SK-N-SH treated with all-trans-retinoic acid at 6 μM for 48 hours (cell line): ENCODE measurements around the gene HIF1AN.

ENCODE experiments used
- ATAC-seq: fragments of 200-7000 bp; cut with Tn5 transposase; 3 replicates; pipeline ENCODE4 v1.9.1; 2020; ENCODE audit warnings: mild to moderate bottlenecking, moderate library complexity
- ARNTL ChIP-seq: fragments of 450-650 bp; formaldehyde crosslinking; IDR thresholded peaks from 2 replicates; pipeline ENCODE4 v1.5.0; 2020; ENCODE audit warnings: low read depth, mild to moderate bottlenecking, moderate library complexity, borderline replicate concordance
- BACH2 ChIP-seq: fragments of 250-450 bp; sonication (Bioruptor Pico); IDR thresholded peaks from 2 replicates; pipeline ENCODE4 v1.9.0; 2021; ENCODE audit warnings: mild to moderate bottlenecking, borderline replicate concordance
- ESRRG ChIP-seq: fragments of 250-450 bp; sonication (Bioruptor Pico); IDR thresholded peaks from 2 replicates; pipeline ENCODE4 v1.6.1; 2021; ENCODE audit warnings: mild to moderate bottlenecking
- GLIS3 ChIP-seq: fragments of 250-450 bp; sonication (Bioruptor Pico); IDR thresholded peaks from 2 replicates; pipeline ENCODE4 v1.5.0; 2020; ENCODE audit warnings: mild to moderate bottlenecking, moderate library complexity
- ISL1 ChIP-seq: fragments of 250-450 bp; sonication (Bioruptor Pico); IDR thresholded peaks from 2 replicates; pipeline ENCODE4 v2.1.2; 2022; ENCODE audit warnings: mild to moderate bottlenecking, moderate library complexity
- OSR1 ChIP-seq: fragments of 250-450 bp; sonication (Bioruptor Pico); IDR thresholded peaks from 2 replicates; pipeline ENCODE4 v1.8.0; 2022; ENCODE audit warnings: moderate library complexity, mild to moderate bottlenecking, inconsistent platforms
- POU6F1 ChIP-seq: fragments of 250-450 bp; sonication (Bioruptor Pico); IDR thresholded peaks from 2 replicates; pipeline ENCODE4 v1.8.0; 2021; ENCODE audit warnings: low read depth, mild to moderate bottlenecking, moderate library complexity, borderline replicate concordance
- PPARA ChIP-seq: fragments of 250-450 bp; sonication (Bioruptor Pico); IDR thresholded peaks from 2 replicates; pipeline ENCODE4 v1.5.0; 2020; ENCODE audit warnings: mild to moderate bottlenecking, borderline replicate concordance
- RARB ChIP-seq: fragments of 250-450 bp; sonication (Bioruptor Pico); IDR thresholded peaks from 2 replicates; pipeline ENCODE4 v1.8.0; 2021; ENCODE audit warnings: mild to moderate bottlenecking, moderate library complexity
- SNAI2 ChIP-seq: fragments of 250-450 bp; sonication (Bioruptor Pico); IDR thresholded peaks from 2 replicates; pipeline ENCODE4 v1.5.0; 2020; ENCODE audit warnings: mild to moderate bottlenecking, moderate library complexity
- TCF4 ChIP-seq: fragments of 250-450 bp; sonication (Bioruptor Pico); IDR thresholded peaks from 2 replicates; pipeline ENCODE4 v1.8.0; 2021; ENCODE audit warnings: mild to moderate bottlenecking, moderate library complexity, borderline replicate concordance
- TOX ChIP-seq: fragments of 250-450 bp; sonication (Bioruptor Pico); IDR thresholded peaks from 2 replicates; pipeline ENCODE4 v1.8.0; 2021; ENCODE audit warnings: mild to moderate bottlenecking, moderate library complexity, borderline replicate concordance
- ZC3H10 ChIP-seq: fragments of 250-450 bp; sonication (Bioruptor Pico); IDR thresholded peaks from 2 replicates; pipeline ENCODE4 v1.5.1; 2021; ENCODE audit warnings: mild to moderate bottlenecking, moderate library complexity
- ZFP3 ChIP-seq: fragments of 250-450 bp; sonication (Bioruptor Pico); IDR thresholded peaks from 2 replicates; pipeline ENCODE4 v1.5.0; 2020; ENCODE audit warnings: mild to moderate bottlenecking, moderate library complexity
- ZFP30 ChIP-seq: fragments of 450-650 bp; formaldehyde crosslinking; IDR thresholded peaks from 2 replicates; pipeline ENCODE4 v1.5.0; 2022; ENCODE audit warnings: mild to moderate bottlenecking, moderate library complexity
- ZNF565 ChIP-seq: fragments of 450-650 bp; formaldehyde crosslinking; conservative IDR thresholded peaks from 2 replicates; pipeline ENCODE4 v1.5.0; 2020; ENCODE audit warnings: low read depth, mild to moderate bottlenecking, moderate library complexity
- ZNF70 ChIP-seq: fragments of 450-650 bp; formaldehyde crosslinking; IDR thresholded peaks from 2 replicates; pipeline ENCODE4 v1.5.0; 2020; ENCODE audit warnings: mild to moderate bottlenecking, moderate library complexity
- ZNF8 ChIP-seq: fragments of 450-650 bp; formaldehyde crosslinking; IDR thresholded peaks from 2 replicates; pipeline ENCODE4 v1.5.0; 2020; ENCODE audit warnings: mild to moderate bottlenecking, moderate library complexity
- TF ChIP-seq, protein P1 (sequence below): fragments of 250-450 bp; sonication (Bioruptor Pico); IDR thresholded peaks from 2 replicates; pipeline ENCODE4 v1.5.1; 2020; ENCODE audit warnings: low read depth, mild to moderate bottlenecking, moderate library complexity
- TF ChIP-seq, protein P2 (sequence below): fragments of 250-450 bp; sonication (Bioruptor Pico); IDR thresholded peaks from 2 replicates; pipeline ENCODE4 v1.5.0; 2020; ENCODE audit warnings: mild to moderate bottlenecking, moderate library complexity
- TF ChIP-seq, protein P3 (sequence below): fragments of 250-450 bp; sonication (Bioruptor Pico); IDR thresholded peaks from 2 replicates; pipeline ENCODE4 v1.5.1; 2021; ENCODE audit warnings: mild to moderate bottlenecking, moderate library complexity

HIF1AN gene

GRCh38 chr10:100518761-100519241 is 16.9 kb upstream of the HIF1AN start (continued):
- TF ChIP-seq ZFP30 (CRISPR knock-in tag): no peak

DNA sequence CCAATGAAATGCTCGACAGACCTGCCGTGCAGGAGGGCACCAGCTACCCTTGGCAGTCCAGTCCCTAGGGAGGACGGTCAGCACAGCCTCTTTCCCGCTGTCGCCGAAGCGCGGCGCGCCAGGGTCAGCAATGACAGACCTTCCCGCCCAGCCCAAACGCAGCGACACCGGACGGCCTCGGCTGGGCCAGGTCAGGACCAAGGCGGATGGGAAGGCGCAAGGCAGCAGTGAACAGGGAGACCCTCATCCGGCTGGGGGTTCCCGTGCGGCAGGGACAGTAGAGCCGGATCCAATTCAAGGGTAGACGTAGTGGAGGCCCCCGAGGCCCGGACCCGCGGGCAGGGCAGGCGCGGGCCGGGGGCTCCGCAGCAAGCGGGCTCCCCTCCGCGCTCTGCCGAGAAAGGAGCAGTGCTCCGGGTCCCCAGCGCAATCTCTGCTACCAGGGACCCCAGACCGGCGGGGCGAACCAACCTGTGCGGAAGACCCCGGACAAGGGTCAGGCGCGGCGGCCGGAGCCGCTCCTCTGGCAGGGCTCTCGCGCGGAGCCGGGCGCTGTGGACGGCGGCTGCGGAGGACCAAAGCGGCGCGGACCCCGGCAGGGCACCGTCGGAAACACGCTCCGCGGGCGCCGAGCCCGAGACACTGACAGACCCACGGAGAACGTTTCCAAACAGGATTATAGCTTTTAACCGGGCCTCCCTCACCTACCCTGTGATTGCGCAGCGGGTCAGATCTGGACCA is 16.3 kb upstream of the HIF1AN start, which contains the start of gene SEC31B:
Gene SEC31B, minus strand, starts transcription at position 551 of the 741 bp plus-strand sequence. CDS start 2,909 bp downstream, outside the sequence.
- peak; percentile 72 for ATAC-seq
- TF ChIP-seq ESRRG (CRISPR knock-in tag) (no peak), POU6F1 (CRISPR knock-in tag) (no peak), RARB (CRISPR knock-in tag) (no peak), ISL1 (no peak), ZFP3 (CRISPR knock-in tag) (no peak), ZNF8 (CRISPR knock-in tag) (no peak), SNAI2 (CRISPR knock-in tag) (no peak), ZC3H10 (CRISPR knock-in tag) (no peak), BACH2 (CRISPR knock-in tag) (no peak), ZNF565 (CRISPR knock-in tag) (no peak), ARNTL (no peak), ZFP30 (CRISPR knock-in tag) (no peak)
- TF ChIP-seq, protein P1, sequence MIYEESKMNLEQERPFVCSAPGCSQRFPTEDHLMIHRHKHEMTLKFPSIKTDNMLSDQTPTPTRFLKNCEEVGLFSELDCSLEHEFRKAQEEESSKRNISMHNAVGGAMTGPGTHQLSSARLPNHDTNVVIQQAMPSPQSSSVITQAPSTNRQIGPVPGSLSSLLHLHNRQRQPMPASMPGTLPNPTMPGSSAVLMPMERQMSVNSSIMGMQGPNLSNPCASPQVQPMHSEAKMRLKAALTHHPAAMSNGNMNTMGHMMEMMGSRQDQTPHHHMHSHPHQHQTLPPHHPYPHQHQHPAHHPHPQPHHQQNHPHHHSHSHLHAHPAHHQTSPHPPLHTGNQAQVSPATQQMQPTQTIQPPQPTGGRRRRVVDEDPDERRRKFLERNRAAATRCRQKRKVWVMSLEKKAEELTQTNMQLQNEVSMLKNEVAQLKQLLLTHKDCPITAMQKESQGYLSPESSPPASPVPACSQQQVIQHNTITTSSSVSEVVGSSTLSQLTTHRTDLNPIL (CRISPR knock-in tag): no peak
- TF ChIP-seq, protein P2, sequence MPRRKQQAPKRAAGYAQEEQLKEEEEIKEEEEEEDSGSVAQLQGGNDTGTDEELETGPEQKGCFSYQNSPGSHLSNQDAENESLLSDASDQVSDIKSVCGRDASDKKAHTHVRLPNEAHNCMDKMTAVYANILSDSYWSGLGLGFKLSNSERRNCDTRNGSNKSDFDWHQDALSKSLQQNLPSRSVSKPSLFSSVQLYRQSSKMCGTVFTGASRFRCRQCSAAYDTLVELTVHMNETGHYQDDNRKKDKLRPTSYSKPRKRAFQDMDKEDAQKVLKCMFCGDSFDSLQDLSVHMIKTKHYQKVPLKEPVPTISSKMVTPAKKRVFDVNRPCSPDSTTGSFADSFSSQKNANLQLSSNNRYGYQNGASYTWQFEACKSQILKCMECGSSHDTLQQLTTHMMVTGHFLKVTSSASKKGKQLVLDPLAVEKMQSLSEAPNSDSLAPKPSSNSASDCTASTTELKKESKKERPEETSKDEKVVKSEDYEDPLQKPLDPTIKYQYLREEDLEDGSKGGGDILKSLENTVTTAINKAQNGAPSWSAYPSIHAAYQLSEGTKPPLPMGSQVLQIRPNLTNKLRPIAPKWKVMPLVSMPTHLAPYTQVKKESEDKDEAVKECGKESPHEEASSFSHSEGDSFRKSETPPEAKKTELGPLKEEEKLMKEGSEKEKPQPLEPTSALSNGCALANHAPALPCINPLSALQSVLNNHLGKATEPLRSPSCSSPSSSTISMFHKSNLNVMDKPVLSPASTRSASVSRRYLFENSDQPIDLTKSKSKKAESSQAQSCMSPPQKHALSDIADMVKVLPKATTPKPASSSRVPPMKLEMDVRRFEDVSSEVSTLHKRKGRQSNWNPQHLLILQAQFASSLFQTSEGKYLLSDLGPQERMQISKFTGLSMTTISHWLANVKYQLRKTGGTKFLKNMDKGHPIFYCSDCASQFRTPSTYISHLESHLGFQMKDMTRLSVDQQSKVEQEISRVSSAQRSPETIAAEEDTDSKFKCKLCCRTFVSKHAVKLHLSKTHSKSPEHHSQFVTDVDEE (CRISPR knock-in tag): no peak
- TF ChIP-seq, protein P3, sequence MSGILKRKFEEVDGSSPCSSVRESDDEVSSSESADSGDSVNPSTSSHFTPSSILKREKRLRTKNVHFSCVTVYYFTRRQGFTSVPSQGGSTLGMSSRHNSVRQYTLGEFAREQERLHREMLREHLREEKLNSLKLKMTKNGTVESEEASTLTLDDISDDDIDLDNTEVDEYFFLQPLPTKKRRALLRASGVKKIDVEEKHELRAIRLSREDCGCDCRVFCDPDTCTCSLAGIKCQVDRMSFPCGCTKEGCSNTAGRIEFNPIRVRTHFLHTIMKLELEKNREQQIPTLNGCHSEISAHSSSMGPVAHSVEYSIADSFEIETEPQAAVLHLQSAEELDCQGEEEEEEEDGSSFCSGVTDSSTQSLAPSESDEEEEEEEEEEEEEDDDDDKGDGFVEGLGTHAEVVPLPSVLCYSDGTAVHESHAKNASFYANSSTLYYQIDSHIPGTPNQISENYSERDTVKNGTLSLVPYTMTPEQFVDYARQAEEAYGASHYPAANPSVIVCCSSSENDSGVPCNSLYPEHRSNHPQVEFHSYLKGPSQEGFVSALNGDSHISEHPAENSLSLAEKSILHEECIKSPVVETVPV (CRISPR knock-in tag): no peak

GRCh38 chr10:100520811-100521210 is 14.9 kb upstream of the HIF1AN start:
- ATAC-seq: peak; percentile 14; the same call in 1 of the 3 replicates
- TF ChIP-seq ARNTL (no peak), ZNF8 (CRISPR knock-in tag) (no peak), SNAI2 (CRISPR knock-in tag) (no peak), RARB (CRISPR knock-in tag) (no peak), BACH2 (CRISPR knock-in tag) (no peak), ZNF70 (CRISPR knock-in tag) (no peak), TCF4 (CRISPR knock-in tag) (no peak), OSR1 (CRISPR knock-in tag) (no peak), PPARA (no peak), ZC3H10 (CRISPR knock-in tag) (no peak), GLIS3 (CRISPR knock-in tag) (no peak), ZFP30 (CRISPR knock-in tag) (no peak), TOX (CRISPR knock-in tag) (no peak)
- TF ChIP-seq, protein P1 (CRISPR knock-in tag): no peak
- TF ChIP-seq, protein P2 (CRISPR knock-in tag): no peak
- TF ChIP-seq, all 23 proteins: peak for 0
